ENCODE data around the gene AK8.

The AK8 gene

DNA sequence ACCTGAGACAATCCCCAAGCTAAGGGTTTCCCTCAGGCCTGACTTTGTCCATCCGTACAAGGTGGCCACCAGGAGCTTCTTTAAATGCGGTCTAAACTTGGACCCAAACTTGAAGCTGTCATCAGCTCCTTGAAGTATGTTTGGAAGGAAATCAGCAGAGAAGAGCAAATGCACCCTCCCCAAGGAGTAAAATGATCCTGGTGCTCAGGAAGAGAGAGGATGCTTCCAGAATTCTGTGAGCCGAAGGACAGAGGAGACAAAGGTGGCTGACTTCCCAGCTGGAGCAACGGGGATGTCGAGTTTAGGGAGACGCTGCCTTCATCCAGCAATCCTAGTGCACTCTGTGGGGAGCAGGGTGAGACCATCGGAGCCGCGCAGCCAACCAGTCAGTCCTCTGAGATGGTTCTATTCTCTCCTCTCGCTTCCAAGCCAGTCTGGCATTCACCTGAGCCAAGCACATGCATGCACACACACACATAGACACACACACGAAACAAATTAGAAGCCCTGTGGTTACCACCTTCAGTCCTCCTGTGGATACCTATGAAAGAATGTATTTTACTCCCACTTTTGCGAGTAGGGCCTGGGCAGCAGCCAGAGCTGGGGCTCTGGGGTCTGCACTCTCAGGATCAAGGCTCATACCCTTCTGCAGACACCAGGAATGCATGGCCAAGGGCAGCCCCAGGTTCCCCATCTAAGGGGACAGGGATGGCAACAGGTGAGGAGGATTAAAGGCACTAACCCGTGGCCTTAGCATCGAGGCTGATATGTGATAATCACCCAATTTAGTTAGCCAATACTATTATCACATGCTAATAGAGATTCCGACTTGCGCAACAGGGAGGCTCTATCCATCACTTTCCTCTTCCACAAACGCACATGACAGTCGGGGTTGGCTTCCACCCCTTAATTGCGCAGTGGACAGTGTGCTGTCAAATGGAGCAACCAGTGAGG is 132.1 kb downstream of the AK8 start:
- TF ChIP-seq, protein P1, sequence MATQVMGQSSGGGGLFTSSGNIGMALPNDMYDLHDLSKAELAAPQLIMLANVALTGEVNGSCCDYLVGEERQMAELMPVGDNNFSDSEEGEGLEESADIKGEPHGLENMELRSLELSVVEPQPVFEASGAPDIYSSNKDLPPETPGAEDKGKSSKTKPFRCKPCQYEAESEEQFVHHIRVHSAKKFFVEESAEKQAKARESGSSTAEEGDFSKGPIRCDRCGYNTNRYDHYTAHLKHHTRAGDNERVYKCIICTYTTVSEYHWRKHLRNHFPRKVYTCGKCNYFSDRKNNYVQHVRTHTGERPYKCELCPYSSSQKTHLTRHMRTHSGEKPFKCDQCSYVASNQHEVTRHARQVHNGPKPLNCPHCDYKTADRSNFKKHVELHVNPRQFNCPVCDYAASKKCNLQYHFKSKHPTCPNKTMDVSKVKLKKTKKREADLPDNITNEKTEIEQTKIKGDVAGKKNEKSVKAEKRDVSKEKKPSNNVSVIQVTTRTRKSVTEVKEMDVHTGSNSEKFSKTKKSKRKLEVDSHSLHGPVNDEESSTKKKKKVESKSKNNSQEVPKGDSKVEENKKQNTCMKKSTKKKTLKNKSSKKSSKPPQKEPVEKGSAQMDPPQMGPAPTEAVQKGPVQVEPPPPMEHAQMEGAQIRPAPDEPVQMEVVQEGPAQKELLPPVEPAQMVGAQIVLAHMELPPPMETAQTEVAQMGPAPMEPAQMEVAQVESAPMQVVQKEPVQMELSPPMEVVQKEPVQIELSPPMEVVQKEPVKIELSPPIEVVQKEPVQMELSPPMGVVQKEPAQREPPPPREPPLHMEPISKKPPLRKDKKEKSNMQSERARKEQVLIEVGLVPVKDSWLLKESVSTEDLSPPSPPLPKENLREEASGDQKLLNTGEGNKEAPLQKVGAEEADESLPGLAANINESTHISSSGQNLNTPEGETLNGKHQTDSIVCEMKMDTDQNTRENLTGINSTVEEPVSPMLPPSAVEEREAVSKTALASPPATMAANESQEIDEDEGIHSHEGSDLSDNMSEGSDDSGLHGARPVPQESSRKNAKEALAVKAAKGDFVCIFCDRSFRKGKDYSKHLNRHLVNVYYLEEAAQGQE (IDR thresholded peaks at IDR 0.05; ENCODE audit: low read depth), result no peak
- TF ChIP-seq YY1 (IDR thresholded peaks at IDR 0.05; ENCODE audit: low read depth), result no peak
- no peak for TF ChIP-seq CREB1 (IDR thresholded peaks at IDR 0.05; ENCODE audit: low read depth)
- TF ChIP-seq, protein P2, sequence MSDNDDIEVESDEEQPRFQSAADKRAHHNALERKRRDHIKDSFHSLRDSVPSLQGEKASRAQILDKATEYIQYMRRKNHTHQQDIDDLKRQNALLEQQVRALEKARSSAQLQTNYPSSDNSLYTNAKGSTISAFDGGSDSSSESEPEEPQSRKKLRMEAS (IDR thresholded peaks at IDR 0.05), result no peak

DNA sequence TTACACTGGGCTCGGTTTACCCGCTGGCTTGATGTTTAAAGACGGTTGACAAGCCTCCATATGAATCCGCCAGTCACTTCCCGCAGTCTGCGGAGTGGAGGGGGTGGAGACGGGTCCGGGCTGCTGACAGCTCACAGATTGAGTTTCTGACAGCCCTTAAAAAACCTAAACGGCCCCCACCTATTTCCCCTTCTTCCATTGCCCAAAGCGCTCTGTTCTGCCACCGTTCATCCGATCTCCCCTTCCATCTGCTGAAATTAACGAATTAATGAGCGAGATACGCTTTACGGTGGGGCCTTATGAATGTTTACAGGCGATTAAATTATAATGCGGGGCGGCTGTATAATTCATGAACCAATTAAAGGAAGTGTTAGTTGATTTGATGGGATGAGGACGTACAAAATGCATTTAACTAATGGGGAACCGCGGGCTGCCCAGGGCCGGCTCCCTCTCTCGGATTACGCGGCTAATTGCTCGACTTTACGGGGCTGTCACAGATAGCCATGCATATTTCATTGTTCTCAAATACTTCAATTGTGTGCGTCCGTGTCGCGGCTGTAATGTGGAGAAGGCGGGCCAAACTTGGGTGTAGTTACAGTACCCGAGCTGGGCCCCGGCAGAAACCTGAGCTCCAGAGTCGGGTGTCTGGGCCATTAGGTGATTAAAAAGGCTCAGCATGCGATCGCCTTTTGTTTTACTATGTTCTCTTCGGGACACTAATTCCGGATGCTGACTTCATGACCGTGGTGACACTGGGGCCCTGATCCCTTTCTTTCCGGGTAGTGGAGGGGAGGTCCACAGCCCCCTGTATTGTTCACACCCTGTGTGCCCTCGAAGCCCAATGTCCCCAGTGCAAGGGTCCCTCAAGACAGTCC is 133.0 kb downstream of the AK8 start:
- TF ChIP-seq TEAD4 (IDR thresholded peaks at IDR 0.05), result 0 out of 2 replicates have a peak, but pooled peaks have one; percentile 8
- TF ChIP-seq EP300 (IDR thresholded peaks at IDR 0.05; ENCODE audit: borderline replicate concordance), result no peak
- 0 out of 2 replicates have a peak, but pooled peaks have one; percentile 37 for TF ChIP-seq TCF12 (IDR thresholded peaks at IDR 0.05; ENCODE audit: low read depth)

DNA sequence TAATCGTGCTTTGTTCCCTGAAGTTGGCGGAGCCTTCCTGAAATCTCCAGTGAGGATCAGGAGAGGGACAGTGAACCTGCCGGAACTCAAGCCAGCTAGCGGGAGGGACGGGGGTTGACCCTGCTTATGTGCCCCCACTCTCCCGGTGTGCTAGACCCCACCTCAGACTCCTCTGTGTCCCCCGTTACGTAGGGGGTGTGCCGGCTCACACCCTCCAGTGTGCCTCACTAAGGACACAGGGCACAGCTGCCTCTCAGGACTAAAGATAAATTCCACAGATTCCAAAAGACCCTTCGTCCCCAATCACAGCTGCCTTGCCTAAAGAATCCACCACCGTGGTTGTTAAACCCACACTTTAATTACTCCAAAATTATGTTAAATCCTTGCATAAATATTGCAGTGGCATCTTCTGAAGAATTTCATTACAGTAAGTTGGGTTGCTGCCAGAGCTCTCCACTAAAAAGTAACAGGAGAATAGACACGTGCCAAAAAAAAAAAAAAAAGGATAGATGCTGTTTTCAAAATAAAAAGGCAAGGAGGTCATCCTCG is 134.1 kb downstream of the AK8 start:
- TF ChIP-seq TAF1 (IDR thresholded peaks at IDR 0.05; ENCODE audit: low read depth), result no peak
- TF ChIP-seq ZBTB7A (IDR thresholded peaks at IDR 0.05; ENCODE audit: low read depth), result no peak
- no peak for TF ChIP-seq CEBPB (IDR thresholded peaks at IDR 0.05)
- TF ChIP-seq, protein P3, sequence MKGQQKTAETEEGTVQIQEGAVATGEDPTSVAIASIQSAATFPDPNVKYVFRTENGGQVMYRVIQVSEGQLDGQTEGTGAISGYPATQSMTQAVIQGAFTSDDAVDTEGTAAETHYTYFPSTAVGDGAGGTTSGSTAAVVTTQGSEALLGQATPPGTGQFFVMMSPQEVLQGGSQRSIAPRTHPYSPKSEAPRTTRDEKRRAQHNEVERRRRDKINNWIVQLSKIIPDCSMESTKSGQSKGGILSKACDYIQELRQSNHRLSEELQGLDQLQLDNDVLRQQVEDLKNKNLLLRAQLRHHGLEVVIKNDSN (IDR thresholded peaks at IDR 0.05), result no peak
- no peak for TF ChIP-seq EGR1 (IDR thresholded peaks at IDR 0.05)
- TF ChIP-seq, protein P1 (IDR thresholded peaks at IDR 0.05; ENCODE audit: low read depth), result no peak
- no peak for TF ChIP-seq TCF12 (IDR thresholded peaks at IDR 0.05; ENCODE audit: low read depth)
- TF ChIP-seq RAD21 (IDR thresholded peaks at IDR 0.05; ENCODE audit: low read depth), result no peak
- TF ChIP-seq EP300 (IDR thresholded peaks at IDR 0.05; ENCODE audit: borderline replicate concordance), result no peak
- TF ChIP-seq, protein P2 (IDR thresholded peaks at IDR 0.05), result no peak
- no peak for TF ChIP-seq NFIC (IDR thresholded peaks at IDR 0.05)
- TF ChIP-seq TEAD4 (IDR thresholded peaks at IDR 0.05), result no peak
- TF ChIP-seq CREB1 (IDR thresholded peaks at IDR 0.05; ENCODE audit: low read depth), result no peak
- no peak for TF ChIP-seq FOXM1 (IDR thresholded peaks at IDR 0.05; ENCODE audit: borderline replicate concordance, low read depth)
- no peak for TF ChIP-seq YY1 (IDR thresholded peaks at IDR 0.05; ENCODE audit: low read depth)

DNA sequence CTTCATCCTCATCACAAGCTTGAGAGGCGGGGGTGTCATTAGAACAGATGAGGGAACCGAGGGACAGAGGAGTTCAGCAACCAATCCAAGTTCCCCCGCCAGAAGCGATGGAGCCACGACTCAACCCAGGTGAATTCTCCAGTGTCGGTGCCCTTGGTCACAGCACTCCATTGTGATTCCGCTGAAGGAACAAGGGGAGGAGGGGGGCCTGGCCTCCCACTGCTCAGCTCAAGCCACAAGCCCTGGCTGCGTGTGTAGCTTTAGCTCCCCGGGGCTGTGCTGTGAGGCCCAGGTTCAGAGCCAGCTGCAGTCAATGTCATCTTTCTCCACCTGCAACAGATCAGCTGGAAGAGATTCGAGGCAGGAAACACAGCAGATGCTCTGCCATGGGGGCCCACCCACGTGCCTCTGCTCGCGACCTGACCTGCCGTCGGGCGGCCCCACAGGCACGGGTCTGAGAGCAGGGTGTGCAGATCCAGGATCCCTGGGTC is 135.2 kb downstream of the AK8 start:
- TF ChIP-seq RAD21 (IDR thresholded peaks at IDR 0.05; ENCODE audit: low read depth) (no peak), TEAD4 (IDR thresholded peaks at IDR 0.05) (no peak), NFIC (IDR thresholded peaks at IDR 0.05) (no peak), TCF12 (IDR thresholded peaks at IDR 0.05; ENCODE audit: low read depth) (no peak), ZBTB7A (IDR thresholded peaks at IDR 0.05; ENCODE audit: low read depth) (no peak), EGR1 (IDR thresholded peaks at IDR 0.05) (no peak), CREB1 (IDR thresholded peaks at IDR 0.05; ENCODE audit: low read depth) (no peak), EP300 (IDR thresholded peaks at IDR 0.05; ENCODE audit: borderline replicate concordance) (no peak)
- TF ChIP-seq, protein P3 (IDR thresholded peaks at IDR 0.05), result no peak
- TF ChIP-seq, protein P1 (IDR thresholded peaks at IDR 0.05; ENCODE audit: low read depth), result no peak
- TF ChIP-seq, protein P2 (IDR thresholded peaks at IDR 0.05), result no peak

Measured in Ishikawa (cell line).